ENCODE results near the gene MYZAP.

- no peak for TF ChIP-seq ZBTB21 (CRISPR knock-in tag; IDR thresholded peaks at IDR 0.05; ENCODE audit: borderline replicate concordance)
- TF ChIP-seq, protein P1, sequence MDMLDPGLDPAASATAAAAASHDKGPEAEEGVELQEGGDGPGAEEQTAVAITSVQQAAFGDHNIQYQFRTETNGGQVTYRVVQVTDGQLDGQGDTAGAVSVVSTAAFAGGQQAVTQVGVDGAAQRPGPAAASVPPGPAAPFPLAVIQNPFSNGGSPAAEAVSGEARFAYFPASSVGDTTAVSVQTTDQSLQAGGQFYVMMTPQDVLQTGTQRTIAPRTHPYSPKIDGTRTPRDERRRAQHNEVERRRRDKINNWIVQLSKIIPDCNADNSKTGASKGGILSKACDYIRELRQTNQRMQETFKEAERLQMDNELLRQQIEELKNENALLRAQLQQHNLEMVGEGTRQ (CRISPR knock-in tag; IDR thresholded peaks at IDR 0.05), result no peak
- no peak for TF ChIP-seq CTCF (IDR thresholded peaks at IDR 0.05)
- TF ChIP-seq E2F5 (CRISPR knock-in tag; IDR thresholded peaks at IDR 0.05), result no peak
- no peak for TF ChIP-seq ZNF396 (CRISPR knock-in tag; IDR thresholded peaks at IDR 0.05; ENCODE audit: borderline replicate concordance)
- no peak for TF ChIP-seq ZNF317 (CRISPR knock-in tag; IDR thresholded peaks at IDR 0.05; ENCODE audit: borderline replicate concordance, low read depth)
- TF ChIP-seq, protein P2, sequence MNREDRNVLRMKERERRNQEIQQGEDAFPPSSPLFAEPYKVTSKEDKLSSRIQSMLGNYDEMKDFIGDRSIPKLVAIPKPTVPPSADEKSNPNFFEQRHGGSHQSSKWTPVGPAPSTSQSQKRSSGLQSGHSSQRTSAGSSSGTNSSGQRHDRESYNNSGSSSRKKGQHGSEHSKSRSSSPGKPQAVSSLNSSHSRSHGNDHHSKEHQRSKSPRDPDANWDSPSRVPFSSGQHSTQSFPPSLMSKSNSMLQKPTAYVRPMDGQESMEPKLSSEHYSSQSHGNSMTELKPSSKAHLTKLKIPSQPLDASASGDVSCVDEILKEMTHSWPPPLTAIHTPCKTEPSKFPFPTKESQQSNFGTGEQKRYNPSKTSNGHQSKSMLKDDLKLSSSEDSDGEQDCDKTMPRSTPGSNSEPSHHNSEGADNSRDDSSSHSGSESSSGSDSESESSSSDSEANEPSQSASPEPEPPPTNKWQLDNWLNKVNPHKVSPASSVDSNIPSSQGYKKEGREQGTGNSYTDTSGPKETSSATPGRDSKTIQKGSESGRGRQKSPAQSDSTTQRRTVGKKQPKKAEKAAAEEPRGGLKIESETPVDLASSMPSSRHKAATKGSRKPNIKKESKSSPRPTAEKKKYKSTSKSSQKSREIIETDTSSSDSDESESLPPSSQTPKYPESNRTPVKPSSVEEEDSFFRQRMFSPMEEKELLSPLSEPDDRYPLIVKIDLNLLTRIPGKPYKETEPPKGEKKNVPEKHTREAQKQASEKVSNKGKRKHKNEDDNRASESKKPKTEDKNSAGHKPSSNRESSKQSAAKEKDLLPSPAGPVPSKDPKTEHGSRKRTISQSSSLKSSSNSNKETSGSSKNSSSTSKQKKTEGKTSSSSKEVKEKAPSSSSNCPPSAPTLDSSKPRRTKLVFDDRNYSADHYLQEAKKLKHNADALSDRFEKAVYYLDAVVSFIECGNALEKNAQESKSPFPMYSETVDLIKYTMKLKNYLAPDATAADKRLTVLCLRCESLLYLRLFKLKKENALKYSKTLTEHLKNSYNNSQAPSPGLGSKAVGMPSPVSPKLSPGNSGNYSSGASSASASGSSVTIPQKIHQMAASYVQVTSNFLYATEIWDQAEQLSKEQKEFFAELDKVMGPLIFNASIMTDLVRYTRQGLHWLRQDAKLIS (CRISPR knock-in tag; IDR thresholded peaks at IDR 0.05; ENCODE audit: borderline replicate concordance), result no peak
- no peak for TF ChIP-seq GABPB1 (CRISPR knock-in tag; IDR thresholded peaks at IDR 0.05)
- no peak for TF ChIP-seq USF1 (CRISPR knock-in tag; IDR thresholded peaks at IDR 0.05)
- TF ChIP-seq ZNF138 (CRISPR knock-in tag; conservative IDR thresholded peaks at IDR 0.05), result no peak
- TF ChIP-seq ESRRA (CRISPR knock-in tag; IDR thresholded peaks at IDR 0.05; ENCODE audit: borderline replicate concordance), result no peak
These were observed 98.8 kb downstream of the MYZAP start for GRCh38 chr15:57690341-57690966.
